K562 (cell line): ENCODE measurements around the gene KRTAP26-1. TPM values are rescaled to one million over a fixed set of nuclear protein-coding genes. Genes with fewer than 3 reads are reported as not detected.

ENCODE experiments used
- ATAC-seq: fragments of 200-7000 bp; cut with Tn5 transposase; 3 replicates; pipeline ENCODE4 v1.9.1; 2020; ENCODE audit warnings: moderate library complexity
- BruUV-seq: library from RNA; stranded (reverse); fragments of 400-500 nt; replicated peaks from 2 replicates; lab custom pipeline; 2021; lab: Mats Ljungman, UMichigan
- CTCF ChIA-PET: fragments of 300-600 bp; formaldehyde crosslinking; extraction: SDS; loops from one replicate; lab custom pipeline; 2021; ENCODE audit warnings: low intra/inter-chr PET ratio; lab: Yijun Ruan, JAX
- POLR2A ChIA-PET: fragments of 300-600, 350-650 bp; sonication (Branson Sonifier 250); formaldehyde crosslinking; extraction: SDS; loops from one replicate; lab custom pipeline; 2021; ENCODE audit warnings: antibody characterized with exemption, inconsistent platforms; lab: Yijun Ruan, JAX
- DNase-seq, 4 experiments: peaks; one replicate each; pipeline versions ENCODE4 v3.0.0 to v3.0.0-alpha.2; 2011 to 2018; ENCODE audit warnings: low spot score in 3 of 4, mixed read lengths in 3 of 4; ENCODE audit errors: extremely low read depth in 1 of 4
- FAIRE-seq: peaks from 2 replicates; lab custom pipeline; 2011; peaks lifted over from hg19 to GRCh38; lab: Jason Lieb, UNC
- H2AFZ ChIP-seq: 2 replicates; pipeline ENCODE4 v1.6.0; 2011; ENCODE audit warnings: low read depth, low read length, control low read depth, inconsistent platforms
- H3K27ac ChIP-seq: fragments of 200-600 bp; 3 replicates; pipeline ENCODE4 v1.8.0; 2011; ENCODE audit warnings: low read depth, mild to moderate bottlenecking, control low read depth, inconsistent platforms, low read length, moderate library complexity, mixed read lengths; ENCODE audit errors: extremely low read depth
- H3K27me3 ChIP-seq, 2 experiments: fragments of 300-600 bp in 1 of 2; 2 replicates in 1 of 2; 3 replicates in 1 of 2; pipeline versions ENCODE4 v1.6.0 to v1.8.0; 2011; ENCODE audit warnings: inconsistent platforms in 2 of 2, low read length in 2 of 2, mild to moderate bottlenecking in 1 of 2, mixed read lengths in 1 of 2, moderate library complexity in 1 of 2; ENCODE audit not compliant: control insufficient read depth in 2 of 2, insufficient read depth in 2 of 2
- H3K36me3 ChIP-seq: fragments of 300-600 bp; 3 replicates; pipeline ENCODE4 v1.8.0; 2011; ENCODE audit warnings: mild to moderate bottlenecking, low read length, inconsistent platforms; ENCODE audit not compliant: control insufficient read depth, insufficient read depth
- H3K4me1 ChIP-seq, 2 experiments: fragments of 200-600 bp in 1 of 2; replicated peaks in 1 of 2; 2 replicates in 1 of 2; 3 replicates in 1 of 2; pipeline versions ENCODE4 v1.5.1 to v1.8.0; 2011; ENCODE audit warnings: inconsistent platforms in 2 of 2, low read length in 2 of 2, mild to moderate bottlenecking in 1 of 2, mixed read lengths in 1 of 2, moderate library complexity in 1 of 2; ENCODE audit not compliant: control insufficient read depth in 2 of 2, insufficient read depth in 2 of 2
- H3K4me2 ChIP-seq: 2 replicates; pipeline ENCODE4 v1.6.1; 2011; ENCODE audit warnings: low read length, control low read depth, inconsistent platforms, mixed read lengths; ENCODE audit not compliant: insufficient read depth
- H3K4me3 ChIP-seq: fragments of 200-600 bp; sonication (generic), shearing (Covaris generic); 2 replicates; pipeline ENCODE4 v1.5.1; 2016; ENCODE audit warnings: control low read depth, inconsistent platforms
- H3K79me2 ChIP-seq: fragments of 200-600 bp; 3 replicates; pipeline ENCODE4 v1.8.0; 2011; ENCODE audit warnings: low read length, inconsistent platforms; ENCODE audit not compliant: control insufficient read depth, insufficient read depth
- H3K9ac ChIP-seq, 2 experiments: 2 replicates each; pipeline versions ENCODE4 v1.6.0 to v1.6.1; 2011; ENCODE audit warnings: low read depth in 2 of 2, low read length in 2 of 2, control low read depth in 1 of 2, inconsistent platforms in 1 of 2, mild to moderate bottlenecking in 1 of 2, mixed read lengths in 1 of 2; ENCODE audit not compliant: insufficient read depth in 1 of 2
- H3K9me1 ChIP-seq: one replicate; pipeline ENCODE4 v1.6.0; 2011; ENCODE audit warnings: inconsistent platforms, mild to moderate bottlenecking, low read length, moderate library complexity; ENCODE audit not compliant: control insufficient read depth, insufficient read depth
- H3K9me3 ChIP-seq: replicated peaks from 2 replicates; pipeline ENCODE4 v1.5.1; 2011; ENCODE audit warnings: low read depth, low read length, inconsistent platforms; ENCODE audit not compliant: control insufficient read depth, insufficient read depth
- H4K20me1 ChIP-seq: replicated peaks from 2 replicates; pipeline ENCODE4 v1.6.1; 2011; ENCODE audit warnings: low read length, inconsistent platforms, mixed read lengths; ENCODE audit not compliant: control insufficient read depth, insufficient read depth
- CBFB ChIP-seq: sonication (generic); formaldehyde crosslinking; IDR thresholded peaks from 2 replicates; pipeline ENCODE4 v1.4.0; 2020; ENCODE audit warnings: mild to moderate bottlenecking, missing genetic modification reagents
- CREBBP ChIP-seq: IDR thresholded peaks from one replicate; pipeline ENCODE4 v1.6.1; 2012; ENCODE audit warnings: low read depth, mild to moderate bottlenecking, control low read depth, inconsistent platforms, low read length
- CXXC5 ChIP-seq: fragments of 250-450 bp; sonication (Bioruptor Pico); IDR thresholded peaks from 2 replicates; pipeline ENCODE4 v1.8.0; 2022; ENCODE audit warnings: inconsistent platforms, mild to moderate bottlenecking, moderate library complexity
- HDAC8 ChIP-seq: fragments of 450-650 bp; IDR thresholded peaks from 2 replicates; pipeline ENCODE4 v1.6.1; 2016; ENCODE audit warnings: mild to moderate bottlenecking, missing genetic modification characterization, moderate library complexity, missing compliant biosample characterization
- HSF4 ChIP-seq: fragments of 250-450 bp; sonication (Bioruptor Pico); IDR thresholded peaks from 2 replicates; pipeline ENCODE4 v2.1.2; 2022; ENCODE audit warnings: mild to moderate bottlenecking, moderate library complexity, borderline replicate concordance
- KAT2B ChIP-seq: IDR thresholded peaks from one replicate; pipeline ENCODE4 v1.6.1; 2012; ENCODE audit warnings: low read depth, mild to moderate bottlenecking, control low read depth, inconsistent platforms, low read length, moderate library complexity
- MCM2 ChIP-seq: fragments of 450-650 bp; IDR thresholded peaks from 2 replicates; pipeline ENCODE4 v1.6.1; 2017; ENCODE audit warnings: low read depth, mild to moderate bottlenecking
- NFYB ChIP-seq: IDR thresholded peaks from 2 replicates; pipeline ENCODE4 v1.6.1; 2011; ENCODE audit warnings: mild to moderate bottlenecking, moderate library complexity; ENCODE audit not compliant: insufficient read length; ENCODE audit errors: extremely low read depth
- PHB ChIP-seq: fragments of 250-450 bp; sonication (Bioruptor Pico); IDR thresholded peaks from 2 replicates; pipeline ENCODE4 v1.5.0; 2021
- PHF8 ChIP-seq: fragments of 200-600 bp; sonication (generic); IDR thresholded peaks from 2 replicates; pipeline ENCODE4 v1.6.1; 2012; ENCODE audit warnings: mixed run types, mild to moderate bottlenecking, inconsistent platforms, low read length, moderate library complexity, borderline replicate concordance
- PRPF4 ChIP-seq: fragments of 200-400 bp; formaldehyde crosslinking; IDR thresholded peaks from one replicate; pipeline ENCODE4 v1.6.1; 2017; ENCODE audit warnings: low read length, low read depth, mild to moderate bottlenecking; ENCODE audit not compliant: insufficient read depth, poor library complexity, severe bottlenecking
- RBM25 ChIP-seq: fragments of 200-400 bp; formaldehyde crosslinking; IDR thresholded peaks from 2 replicates; pipeline ENCODE4 v1.6.1; 2018; ENCODE audit warnings: low read length, low read depth, moderate library complexity; ENCODE audit not compliant: severe bottlenecking
- SETDB1 ChIP-seq: IDR thresholded peaks from one replicate; pipeline ENCODE4 v1.6.1; 2012; ENCODE audit warnings: low read length, control low read depth, inconsistent platforms
- STAT6 ChIP-seq: sonication (generic); formaldehyde crosslinking; IDR thresholded peaks from 2 replicates; pipeline ENCODE4 v1.8.1; 2023; ENCODE audit warnings: mild to moderate bottlenecking, missing genetic modification reagents
- ZNF695 ChIP-seq: fragments of 450-650 bp; formaldehyde crosslinking; IDR thresholded peaks from 2 replicates; pipeline ENCODE4 v1.4.0; 2020; ENCODE audit warnings: mild to moderate bottlenecking, moderate library complexity
- WGBS: fragments of 100-300 bp; shearing (Covaris generic); methylation state at CpG from one replicate; pipeline ENCODE4 v1.1.6; 2016; ENCODE audit warnings: low coverage, mixed read lengths; ENCODE audit not compliant: insufficient coverage; ENCODE audit errors: missing lambda C conversion rate; 5-methylcytosine and 5-hydroxymethylcytosine counted together
- in situ Hi-C: fragments of 300-500 bp; cut with MboI; formaldehyde crosslinking; loops from 4 replicates; pipeline ENCODE4 v1.15.0; 2018; ENCODE audit warnings: inconsistent platforms, mixed read lengths
- intact Hi-C: fragments of 100-400 bp; cut with micrococcal nuclease; formaldehyde crosslinking; loops from 2 replicates; pipeline ENCODE4 v1.14.2; 2022
- polyA plus RNA-seq, 8 experiments: library from polyadenylated mRNA; depleted of rRNA in 4 of 8; stranded (reverse) in 5 of 8; unstranded in 3 of 8; fragments of >200 nt; fragmentation: Nextera tagmentation in 2 of 8; fragmentation: Illumina TruSeq in 1 of 8; extraction: Ambion mirVana in 2 of 8; extraction: Trizol in 1 of 8; gene quantifications; 2 replicates each; pipeline versions ENCODE4 v1.2.1 to v1.2.3, GENCODE V29; 2011 to 2014; ENCODE audit warnings: inconsistent platforms in 1 of 8, missing spikeins in 1 of 8
- total RNA-seq, 7 experiments: library from RNA; depleted of rRNA in 6 of 7; stranded (reverse); fragments of >200 nt in 6 of 7; fragmentation: Illumina TruSeq in 2 of 7; extraction: Trizol in 2 of 7; gene quantifications; 2 replicates each; pipeline versions ENCODE4 v1.2.1 to v1.2.3, GENCODE V29; 2011 to 2021; ENCODE audit warnings: low replicate concordance in 1 of 7

KRTAP26-1 gene
- total and polyA plus RNA-seq, 9 of the 15 experiments (the other 6 are each of a cell fraction or from before 2014, with no cell fraction given) = not detected

- BruUV-seq = no TSS peak
- no peaks in the 10 kb centered on the region for H3K4me1 ChIP-seq
- FAIRE-seq (no peak), DNase-seq (no peak), ATAC-seq (no peak)
- intact Hi-C loops (no loop called here), in situ Hi-C loops (no loop called here)
- no peaks in the 10 kb centered on the region for H3K79me2 ChIP-seq
- TF ChIP-seq ZNF695 (CRISPR knock-in tag) (no peak), NFYB (no peak), HDAC8 (tag) (no peak), PRPF4 (no peak), PHB (CRISPR knock-in tag) (no peak), MCM2 (no peak), HSF4 (CRISPR knock-in tag) (no peak), CBFB (no peak), CREBBP (no peak), PHF8 (no peak), CXXC5 (CRISPR knock-in tag) (no peak), RBM25 (no peak), SETDB1 (no peak), STAT6 (no peak), KAT2B (no peak)
- H3K27ac ChIP-seq = no peak within 1 kb of the TSS
- no peaks in the 10 kb centered on the region for H4K20me1 ChIP-seq
- no peaks in the 10 kb centered on the region for H3K36me3 ChIP-seq
- H3K4me3 ChIP-seq = no peak within 1 kb of the TSS
- no peak within 1 kb of the TSS for H3K4me2 ChIP-seq
- CTCF ChIA-PET = no interaction called here
- no peak within 1 kb of the TSS for H2AFZ ChIP-seq
- no peak within 1 kb of the TSS for H3K9ac ChIP-seq
- H3K27me3 ChIP-seq = no peaks in the 10 kb centered on the region
- POLR2A ChIA-PET = no interaction called here
- WGBS = 6% methylated on average over 4 of the region's 4 CpGs
- no peaks in the 10 kb centered on the region for H3K9me3 ChIP-seq
- H3K9me1 ChIP-seq = no peaks in the 10 kb centered on the region
These were observed 28.4 kb upstream of the KRTAP26-1 start, which contains the start of gene KRTAP23-1 for GRCh38 chr21:30348506-30348905. Gene KRTAP23-1, minus strand, starts transcription at chr21:30348606. Its CDS starts 0 bp downstream, at chr21:30348606.
